OCI-LY1 (cell line): ENCODE data around the gene ARL8A.
"Not testable (repeated sequence)": the region's sequence is repeated elsewhere in the genome, so short reads cannot be mapped to it uniquely, and the experiment has no call there.

ENCODE experiments used
- H2AFZ ChIP-seq: fragments of 200-600 bp; sonication (generic), shearing (Covaris generic); 2 replicates; pipeline ENCODE4 v1.6.0; 2014; ENCODE audit warnings: antibody characterized with exemption, mild to moderate bottlenecking, low read length
- H3F3A ChIP-seq: fragments of 200-600 bp; sonication (generic), shearing (Covaris generic); 2 replicates; pipeline ENCODE4 v1.6.0; 2014; ENCODE audit warnings: mild to moderate bottlenecking, antibody characterized with exemption, low read length, moderate library complexity; ENCODE audit not compliant: insufficient read depth
- H3K27ac ChIP-seq: fragments of 200-600 bp; sonication (generic); 2 replicates; pipeline ENCODE4 v1.5.1; 2014; ENCODE audit warnings: low read length, mixed run types, mild to moderate bottlenecking, low read depth; ENCODE audit not compliant: poor library complexity, severe bottlenecking
- H3K27me3 ChIP-seq: fragments of 200-600 bp; sonication (generic); 2 replicates; pipeline ENCODE4 v1.6.0; 2014; ENCODE audit warnings: antibody characterized with exemption, mild to moderate bottlenecking, low read length, moderate library complexity; ENCODE audit not compliant: insufficient read depth
- H3K36me3 ChIP-seq: fragments of 200-600 bp; sonication (generic); 2 replicates; pipeline ENCODE4 v1.6.1; 2014; ENCODE audit warnings: mild to moderate bottlenecking, antibody characterized with exemption, low read length, moderate library complexity, mixed read lengths; ENCODE audit not compliant: insufficient read depth
- H3K4me1 ChIP-seq: fragments of 200-600 bp; sonication (generic); 2 replicates; pipeline ENCODE4 v1.5.1; 2014; ENCODE audit warnings: mild to moderate bottlenecking, low read length, moderate library complexity; ENCODE audit not compliant: insufficient read depth, severe bottlenecking
- H3K4me2 ChIP-seq: fragments of 200-600 bp; sonication (generic), shearing (Covaris generic); 2 replicates; pipeline ENCODE4 v1.6.1; 2014; ENCODE audit warnings: low read length
- H3K4me3 ChIP-seq: fragments of 200-600 bp; sonication (generic); 2 replicates; pipeline ENCODE4 v1.5.1; 2014; ENCODE audit warnings: low read length, low read depth, mild to moderate bottlenecking, mixed read lengths; ENCODE audit not compliant: poor library complexity, severe bottlenecking
- H3K79me2 ChIP-seq: fragments of 200-600 bp; shearing (Covaris generic); 2 replicates; pipeline ENCODE4 v1.6.1; 2016; ENCODE audit warnings: mixed run types, low read length, mixed read lengths; ENCODE audit not compliant: insufficient read depth
- H3K9ac ChIP-seq: fragments of 200-600 bp; sonication (generic), shearing (Covaris generic); 2 replicates; pipeline ENCODE4 v1.6.1; 2014; ENCODE audit warnings: mild to moderate bottlenecking, low read length, mixed read lengths
- H3K9me2 ChIP-seq: fragments of 200-600 bp; sonication (generic), shearing (Covaris generic); 2 replicates; pipeline ENCODE4 v1.6.1; 2014; ENCODE audit warnings: low read depth, mild to moderate bottlenecking, low read length, mixed read lengths
- H3K9me3 ChIP-seq: fragments of 200-600 bp; shearing (Covaris generic); 2 replicates; pipeline ENCODE4 v1.6.1; 2014; ENCODE audit warnings: low read length, mixed read lengths
- H4K20me1 ChIP-seq: fragments of 200-600 bp; sonication (generic), shearing (Covaris generic); 2 replicates; pipeline ENCODE4 v1.6.0; 2016; ENCODE audit warnings: mild to moderate bottlenecking, low read length; ENCODE audit not compliant: insufficient read depth
- CTCF ChIP-seq: fragments of 200-600 bp; sonication (generic), shearing (Covaris generic); IDR thresholded peaks from 2 replicates; pipeline ENCODE4 v1.5.1; 2017; ENCODE audit warnings: mild to moderate bottlenecking, antibody characterized with exemption, low read length, moderate library complexity, mixed read lengths
- EZH2 ChIP-seq: fragments of 200-600 bp; sonication (generic), shearing (Covaris generic); IDR thresholded peaks from 2 replicates; pipeline ENCODE4 v1.8.0; 2017; ENCODE audit warnings: borderline replicate concordance, mixed run types, mild to moderate bottlenecking, antibody characterized with exemption, low read length, moderate library complexity, mixed read lengths

Gene ARL8A

GRCh38 chr1:202143768-202144401 lies 652 bp downstream of the ARL8A start:
- Histone ChIP-seq H2AFZ (no peak overlapping the region), H3K27me3 (no peaks in the 10 kb centered on the region), H3K9ac (peak overlapping the region; percentile 86), H3K36me3 (peaks cover 39% of the 10 kb centered on the region), H3K4me3 (peak overlapping the region; percentile 77), H3K79me2 (peaks cover 29% of the 10 kb centered on the region), H3K9me3 (no peaks in the 10 kb centered on the region), H3K27ac (peak overlapping the region; percentile 72), H3K4me1 (peaks cover 23% of the 10 kb centered on the region), H3F3A (no peaks in the 10 kb centered on the region), H4K20me1 (no peaks in the 10 kb centered on the region), H3K9me2 (no peaks in the 10 kb centered on the region), H3K4me2 (peak overlapping the region; percentile 67)
- TF ChIP-seq EZH2 (no peak), CTCF (no peak)

GRCh38 chr1:202143011-202143767 lies 1.3 kb downstream of the ARL8A start:
- Histone ChIP-seq H3K9me3 (no peaks in the 10 kb centered on the region), H2AFZ (no peak overlapping the region), H3K79me2 (peaks cover 29% of the 10 kb centered on the region), H3F3A (no peaks in the 10 kb centered on the region), H3K9ac (peak overlapping the region; percentile 86), H4K20me1 (no peaks in the 10 kb centered on the region), H3K4me1 (peaks cover 23% of the 10 kb centered on the region), H3K27ac (peak overlapping the region; percentile 72), H3K4me2 (peak overlapping the region; percentile 67), H3K4me3 (peak overlapping the region; percentile 77), H3K27me3 (no peaks in the 10 kb centered on the region), H3K36me3 (peaks cover 33% of the 10 kb centered on the region), H3K9me2 (no peaks in the 10 kb centered on the region)
- no peak for TF ChIP-seq CTCF
- no peak for TF ChIP-seq EZH2

GRCh38 chr1:202141468-202141867 lies 3.1 kb downstream of the ARL8A start:
- peaks cover 23% of the 10 kb centered on the region for H3K4me1 ChIP-seq
- H3K27ac ChIP-seq, H3K4me2 ChIP-seq, H3K9ac ChIP-seq, H3K9me2 ChIP-seq, H3K4me3 ChIP-seq, H3F3A ChIP-seq, H3K27me3 ChIP-seq, H2AFZ ChIP-seq, H4K20me1 ChIP-seq, H3K9me3 ChIP-seq: not testable (repeated sequence)
- peaks cover 24% of the 10 kb centered on the region; the same call in 1 of the 2 replicates for H3K36me3 ChIP-seq
- peaks cover 29% of the 10 kb centered on the region for H3K79me2 ChIP-seq
